GM06990 (cell line): ENCODE measurements around the gene RTF1.
"Not testable (repeated sequence)": the region's sequence is repeated elsewhere in the genome, so short reads cannot be mapped to it uniquely, and the experiment has no call there.

ENCODE experiments used
- DNase-seq: peaks from one replicate; pipeline ENCODE4 v3.0.0-alpha.2; 2011; ENCODE audit not compliant: insufficient read length; ENCODE audit errors: extremely low read depth
- H3K27me3 ChIP-seq: replicated peaks from 2 replicates; pipeline ENCODE4 v1.6.0; 2011; ENCODE audit warnings: low read length; ENCODE audit not compliant: control insufficient read depth, insufficient read depth
- H3K36me3 ChIP-seq: 2 replicates; pipeline ENCODE4 v1.5.1; 2011; ENCODE audit warnings: low read length; ENCODE audit not compliant: control insufficient read depth, insufficient read depth
- H3K4me3 ChIP-seq: replicated peaks from 2 replicates; pipeline ENCODE4 v1.5.1; 2011; ENCODE audit warnings: low read depth, mild to moderate bottlenecking, control low read depth, low read length
- TF ChIP-seq, protein P1 (sequence below): IDR thresholded peaks from 2 replicates; pipeline ENCODE4 v1.5.1; 2011; ENCODE audit warnings: low read length, control low read depth, mild to moderate bottlenecking, inconsistent platforms; ENCODE audit not compliant: insufficient read depth, poor library complexity, severe bottlenecking

The RTF1 gene

GRCh38 chr15:41466711-41467110 lies 49.8 kb downstream of the RTF1 start:
- Histone ChIP-seq H3K27me3 (no peaks in the 10 kb centered on the region), H3K36me3 (peaks cover 7% of the 10 kb centered on the region), H3K4me3 (no peak overlapping the region)
- no peak for DNase-seq
- TF ChIP-seq, protein P1, sequence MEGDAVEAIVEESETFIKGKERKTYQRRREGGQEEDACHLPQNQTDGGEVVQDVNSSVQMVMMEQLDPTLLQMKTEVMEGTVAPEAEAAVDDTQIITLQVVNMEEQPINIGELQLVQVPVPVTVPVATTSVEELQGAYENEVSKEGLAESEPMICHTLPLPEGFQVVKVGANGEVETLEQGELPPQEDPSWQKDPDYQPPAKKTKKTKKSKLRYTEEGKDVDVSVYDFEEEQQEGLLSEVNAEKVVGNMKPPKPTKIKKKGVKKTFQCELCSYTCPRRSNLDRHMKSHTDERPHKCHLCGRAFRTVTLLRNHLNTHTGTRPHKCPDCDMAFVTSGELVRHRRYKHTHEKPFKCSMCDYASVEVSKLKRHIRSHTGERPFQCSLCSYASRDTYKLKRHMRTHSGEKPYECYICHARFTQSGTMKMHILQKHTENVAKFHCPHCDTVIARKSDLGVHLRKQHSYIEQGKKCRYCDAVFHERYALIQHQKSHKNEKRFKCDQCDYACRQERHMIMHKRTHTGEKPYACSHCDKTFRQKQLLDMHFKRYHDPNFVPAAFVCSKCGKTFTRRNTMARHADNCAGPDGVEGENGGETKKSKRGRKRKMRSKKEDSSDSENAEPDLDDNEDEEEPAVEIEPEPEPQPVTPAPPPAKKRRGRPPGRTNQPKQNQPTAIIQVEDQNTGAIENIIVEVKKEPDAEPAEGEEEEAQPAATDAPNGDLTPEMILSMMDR = no peak

DNA sequence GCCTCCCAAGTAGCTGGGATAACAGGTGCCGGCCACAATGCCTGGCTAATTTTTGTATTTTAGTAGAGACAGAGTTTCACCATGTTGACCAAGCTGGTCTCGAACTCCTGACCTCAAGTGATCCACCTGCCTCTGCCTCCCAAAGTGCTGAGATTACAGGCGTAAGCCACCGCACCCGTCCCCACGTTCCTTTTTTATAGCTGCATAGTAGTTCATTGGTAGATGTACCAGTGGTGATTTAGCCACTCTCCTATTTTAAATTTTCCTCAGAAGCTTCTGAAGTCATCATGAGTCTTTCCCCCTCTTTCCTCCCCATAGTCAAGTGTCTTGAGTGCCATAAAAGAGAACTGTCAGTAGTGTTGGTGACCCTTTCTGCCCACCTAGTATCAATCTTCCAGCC lies 52.7 kb downstream of the RTF1 start:
- not testable (repeated sequence) for H3K36me3 ChIP-seq, DNase-seq, H3K27me3 ChIP-seq, H3K4me3 ChIP-seq

DNA sequence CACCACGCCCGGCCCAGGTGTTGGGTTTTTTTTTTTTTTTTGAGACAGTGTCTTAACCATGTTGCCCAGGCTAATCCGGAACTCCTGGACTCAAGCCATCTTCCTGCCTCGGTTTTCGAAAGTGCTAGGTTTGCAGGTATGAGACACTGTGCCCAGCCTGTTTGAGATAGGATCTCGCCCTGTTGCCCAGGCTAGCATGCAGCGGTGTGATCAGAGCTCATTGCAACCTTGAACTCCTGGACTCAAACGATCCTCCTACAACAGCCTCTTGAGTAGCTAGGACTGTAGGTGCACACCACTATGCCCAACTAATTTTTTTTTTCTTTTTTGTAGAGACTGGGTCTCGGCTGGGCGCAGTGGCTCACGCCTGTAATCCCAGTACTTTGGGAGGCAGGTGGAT lies 56.5 kb downstream of the RTF1 start:
- Histone ChIP-seq H3K27me3 (no peaks in the 10 kb centered on the region), H3K4me3 (no peak overlapping the region), H3K36me3 (peaks cover 20% of the 10 kb centered on the region)
- DNase-seq = no peak
- TF ChIP-seq, protein P1 = no peak

DNA sequence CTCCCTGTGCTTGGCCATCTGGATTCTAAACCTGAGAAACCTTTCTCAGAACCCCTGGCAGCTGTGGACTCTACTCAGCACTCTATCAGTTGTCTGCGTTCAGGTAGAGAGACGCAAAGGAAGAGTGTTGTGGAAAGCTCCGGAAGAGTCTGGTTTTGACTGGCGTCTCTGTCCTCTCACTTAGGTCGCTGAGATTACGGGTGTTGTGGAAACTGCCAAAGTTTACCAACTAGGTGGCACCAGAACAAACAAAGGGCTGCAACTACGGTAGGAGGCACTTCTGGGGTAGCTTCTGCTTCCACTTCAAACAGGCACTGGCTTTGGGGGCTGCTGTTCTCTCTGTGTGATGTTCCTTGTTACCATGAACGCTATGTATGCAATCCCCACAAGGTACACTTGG lies 57.5 kb downstream of the RTF1 start:
- TF ChIP-seq, protein P1 = no peak
- Histone ChIP-seq H3K36me3 (peaks cover 23% of the 10 kb centered on the region), H3K4me3 (no peak overlapping the region), H3K27me3 (no peaks in the 10 kb centered on the region)
- DNase-seq = no peak

DNA sequence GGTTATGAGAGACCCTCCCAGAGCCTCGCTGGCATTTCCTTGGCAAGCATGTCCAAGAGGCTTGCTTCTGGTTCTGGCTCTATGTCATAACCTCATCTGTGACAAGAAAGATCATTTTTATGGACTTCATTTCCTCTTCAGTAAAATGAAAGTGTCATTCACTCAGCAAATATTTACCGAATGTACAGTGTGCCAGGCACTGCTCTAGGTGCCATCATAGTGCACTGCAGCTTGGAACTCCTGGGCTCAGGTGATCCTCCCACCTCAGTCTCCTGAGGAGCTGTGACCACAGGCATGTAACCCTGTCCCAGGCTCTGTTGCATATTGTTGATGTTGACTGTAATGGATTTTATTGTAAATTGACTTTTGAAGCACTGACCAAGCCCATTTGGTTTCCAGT lies 58.0 kb downstream of the RTF1 start:
- Histone ChIP-seq H3K36me3 (peaks cover 21% of the 10 kb centered on the region), H3K4me3 (no peak overlapping the region), H3K27me3 (no peaks in the 10 kb centered on the region)
- no peak for DNase-seq
- TF ChIP-seq, protein P1 = no peak

- Histone ChIP-seq H3K4me3 (no peak overlapping the region), H3K27me3 (no peaks in the 10 kb centered on the region), H3K36me3 (peaks cover 27% of the 10 kb centered on the region)
- DNase-seq = no peak
- TF ChIP-seq, protein P1 = no peak
Observed at GRCh38 chr15:41476416-41477048, 59.6 kb downstream of the RTF1 start.
